AML-193 (cell line): ENCODE measurements around the gene CHIC2.
A peak's percentile ranks its signal among the peaks of the same experiment; 100 is the strongest.

Source experiments
- DNase-seq, 2 experiments: peaks; one replicate each; lab custom pipeline; 2025; lab: John Stamatoyannopoulos, UW

Gene CHIC2

DNA sequence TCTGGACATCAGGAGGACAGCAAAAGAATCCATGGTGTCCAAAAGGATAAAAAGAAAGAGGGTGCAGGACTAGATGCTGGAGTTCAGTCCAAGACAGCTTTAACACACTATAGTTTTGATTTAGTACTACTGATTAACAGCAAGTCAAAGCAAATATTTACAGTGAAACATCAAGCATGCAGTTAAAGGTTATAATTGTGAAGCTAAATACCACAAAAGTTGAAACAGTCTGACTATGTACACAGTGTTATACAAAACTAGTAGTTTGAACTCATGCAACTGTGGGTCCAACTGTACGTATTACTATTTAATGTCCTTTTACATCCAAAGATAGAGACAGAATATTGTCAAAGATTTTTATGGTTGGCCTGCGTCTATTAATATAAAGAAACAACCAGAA is 57.6 kb downstream of the CHIC2 start:
- no peak for DNase-seq

GRCh38 chr4:54005475-54005874 is 58.9 kb downstream of the CHIC2 start:
- DNase-seq = no peak

DNA sequence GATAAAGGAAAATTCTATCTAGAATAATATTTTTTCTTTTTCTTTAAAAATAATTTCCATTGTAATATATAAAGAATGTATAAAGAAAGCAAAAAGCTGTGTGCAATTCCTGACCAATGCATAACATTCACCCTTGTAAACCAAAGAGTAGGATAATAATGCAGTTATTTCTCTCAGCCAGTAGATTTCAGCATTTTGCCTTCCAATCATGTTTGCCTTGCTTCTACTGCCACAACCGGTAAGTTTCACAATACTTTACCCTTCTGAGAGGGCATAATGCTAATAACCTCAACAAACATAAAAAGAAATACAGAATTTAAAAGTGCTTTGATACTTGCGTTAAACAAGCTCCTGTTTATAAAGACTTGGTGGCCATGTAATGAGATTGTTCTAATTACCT is 59.9 kb downstream of the CHIC2 start:
- DNase-seq = no peak

GRCh38 chr4:54001668-54002365 is 62.6 kb downstream of the CHIC2 start:
- DNase-seq = no peak

DNA sequence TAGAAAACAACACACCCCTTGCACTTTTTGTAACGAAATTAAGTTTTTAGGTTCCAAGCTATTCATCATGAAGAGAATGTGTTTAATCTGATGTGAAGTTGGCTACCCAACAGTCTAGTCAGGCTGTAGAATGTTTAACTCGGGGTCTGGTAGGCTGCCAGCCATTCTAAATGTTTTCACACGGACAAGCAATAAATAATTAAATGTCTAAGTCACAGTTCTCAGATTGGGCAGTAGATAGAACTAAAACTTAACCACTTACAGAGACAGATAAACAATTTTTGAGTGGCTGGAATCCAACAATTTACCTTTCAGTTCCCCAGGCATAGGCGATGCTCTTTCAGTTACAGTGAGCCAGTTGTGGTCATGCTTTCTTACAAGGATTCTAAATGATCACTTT is 66.5 kb downstream of the CHIC2 start:
- no peak for DNase-seq

DNA sequence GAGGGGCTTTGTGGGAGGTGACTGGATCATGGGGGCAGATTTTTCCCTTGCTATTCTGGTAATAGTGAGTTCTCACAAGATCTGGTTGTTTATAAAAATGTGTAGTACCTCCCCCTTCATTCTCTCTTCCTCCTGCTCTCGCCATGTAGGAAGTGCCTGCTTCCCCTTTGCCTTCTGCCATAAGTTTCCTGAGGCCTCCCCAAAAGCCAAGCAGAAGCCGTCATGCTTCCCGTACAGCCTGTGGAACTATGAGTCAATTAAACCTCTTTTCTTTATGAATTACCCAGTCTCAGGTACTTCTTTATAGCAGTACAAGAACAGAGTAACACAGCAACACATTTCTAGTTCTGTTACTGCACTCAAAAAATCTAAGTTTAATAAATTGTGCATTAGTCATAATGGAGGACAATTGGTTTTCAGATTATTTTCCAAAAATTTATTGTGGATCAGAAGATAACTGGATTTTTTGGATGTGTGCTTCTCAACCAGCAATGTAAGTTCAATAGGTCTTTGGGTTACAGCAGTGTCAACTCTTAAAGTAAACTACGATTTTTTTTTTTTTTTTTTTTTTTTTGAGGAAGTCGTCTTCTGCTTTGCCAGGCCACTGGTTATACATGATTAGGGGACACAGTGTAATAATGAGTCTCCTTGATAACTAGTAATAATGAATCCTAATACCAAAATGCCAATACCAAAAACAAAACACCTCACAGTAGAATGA is 69.9 kb downstream of the CHIC2 start:
- DNase-seq = peak in 1 of 2 experiments; percentile 5

- DNase-seq = no peak
These were observed 71.6 kb downstream of the CHIC2 start for GRCh38 chr4:53992785-53993184.

DNA sequence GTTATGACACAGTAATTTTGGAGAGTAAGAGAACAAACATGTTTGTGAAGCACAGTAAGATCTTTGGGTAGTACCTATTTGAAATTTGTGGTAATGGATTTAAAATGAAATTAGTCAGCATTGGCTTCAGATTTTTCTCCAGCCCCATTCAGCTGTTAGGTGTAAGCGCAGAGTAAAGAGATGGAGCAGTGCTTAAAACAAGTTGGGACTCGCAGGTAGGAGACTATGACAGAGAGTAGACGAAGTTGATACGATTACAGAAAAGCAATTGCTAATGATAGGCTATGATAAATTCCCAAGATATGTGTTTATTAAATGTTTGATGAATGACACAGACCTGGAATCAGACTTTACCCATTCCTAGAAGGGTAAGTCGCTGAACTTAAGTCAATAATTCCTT is 72.6 kb downstream of the CHIC2 start:
- DNase-seq = no peak

GRCh38 chr4:53990641-53991040 is 73.8 kb downstream of the CHIC2 start:
- no peak for DNase-seq

GRCh38 chr4:53987761-53988171 is 76.6 kb downstream of the CHIC2 start:
- no peak for DNase-seq

GRCh38 chr4:53986062-53986461 is 78.3 kb downstream of the CHIC2 start:
- DNase-seq = no peak

GRCh38 chr4:53981567-53981966 is 82.8 kb downstream of the CHIC2 start:
- DNase-seq = no peak

DNA sequence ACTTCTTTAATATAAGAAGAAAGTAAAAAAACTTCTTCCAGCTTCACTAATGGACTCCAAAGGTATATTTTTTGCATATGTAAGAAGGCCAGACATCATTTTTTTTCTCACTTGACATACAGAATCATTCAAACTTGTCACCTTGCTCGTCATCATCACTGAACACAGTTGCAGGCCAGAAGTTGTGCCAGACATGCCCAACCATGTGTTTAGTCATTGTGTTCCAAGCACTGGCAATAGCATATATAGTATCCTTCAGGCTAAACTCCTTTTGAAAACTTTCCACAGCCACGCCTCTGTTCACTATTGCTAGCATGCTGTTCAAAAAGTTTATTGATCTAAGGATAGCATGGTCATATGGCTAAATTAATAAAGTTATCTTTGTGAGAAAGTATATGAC is 83.3 kb downstream of the CHIC2 start:
- DNase-seq = no peak

- DNase-seq = no peak
These were observed 89.8 kb downstream of the CHIC2 start for GRCh38 chr4:53974561-53974960.

GRCh38 chr4:53967986-53968385 is 96.4 kb downstream of the CHIC2 start:
- DNase-seq = no peak

- no peak for DNase-seq
These were observed 100.6 kb downstream of the CHIC2 start for GRCh38 chr4:53963781-53964180.

DNA sequence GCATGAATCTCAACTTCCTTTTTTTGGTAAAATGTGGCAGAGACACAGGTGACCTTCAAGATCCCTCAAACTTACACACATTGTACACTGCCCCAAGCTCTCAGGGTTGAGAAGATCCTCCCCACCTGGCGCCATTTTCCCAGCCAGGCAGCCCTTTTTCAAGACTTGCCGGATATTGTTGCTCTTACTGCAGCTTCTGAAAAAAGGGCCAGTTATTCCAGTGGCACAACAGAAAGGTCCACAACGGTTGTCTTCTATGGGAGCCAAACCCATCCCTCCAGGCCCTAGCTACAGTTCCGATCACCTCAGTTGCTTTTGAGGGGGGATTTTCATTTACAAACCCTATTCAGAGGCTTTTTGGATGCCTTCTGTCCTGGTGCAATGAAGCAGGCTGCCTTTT is 101.1 kb downstream of the CHIC2 start:
- no peak for DNase-seq

DNA sequence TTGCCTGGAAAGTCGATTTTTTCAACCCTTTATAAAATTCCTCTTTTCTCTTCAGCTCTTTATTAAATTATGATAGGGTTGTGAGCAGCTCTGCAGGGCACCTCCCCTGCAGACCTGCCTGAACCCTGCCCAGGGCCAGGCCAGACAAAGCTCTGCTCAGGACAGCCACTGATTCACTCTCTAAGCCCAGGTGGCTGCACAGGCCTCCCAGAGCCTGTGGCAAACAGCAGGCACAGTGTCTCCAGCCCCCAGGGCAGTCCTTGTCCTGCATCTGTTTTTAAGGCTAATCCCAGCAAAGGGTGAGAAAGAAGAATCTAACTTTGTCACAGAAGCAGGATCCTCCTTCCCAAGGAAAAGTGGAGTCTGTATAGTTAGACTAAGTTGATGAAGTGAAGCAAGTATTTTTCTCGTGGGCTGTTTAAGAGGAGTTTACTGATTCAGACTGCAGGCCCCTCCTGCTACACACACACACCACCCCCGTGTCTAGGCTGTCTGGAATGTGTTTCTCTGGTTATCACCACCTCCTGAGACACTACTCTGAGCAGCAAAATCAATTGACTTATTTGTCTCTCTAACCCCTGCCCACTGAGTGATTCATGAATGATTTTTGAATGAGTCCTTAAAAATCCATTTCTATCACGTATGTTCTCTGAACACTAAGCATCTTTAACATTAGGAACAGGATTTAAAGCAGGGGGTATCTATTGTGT is 101.7 kb downstream of the CHIC2 start:
- DNase-seq = no peak

DNA sequence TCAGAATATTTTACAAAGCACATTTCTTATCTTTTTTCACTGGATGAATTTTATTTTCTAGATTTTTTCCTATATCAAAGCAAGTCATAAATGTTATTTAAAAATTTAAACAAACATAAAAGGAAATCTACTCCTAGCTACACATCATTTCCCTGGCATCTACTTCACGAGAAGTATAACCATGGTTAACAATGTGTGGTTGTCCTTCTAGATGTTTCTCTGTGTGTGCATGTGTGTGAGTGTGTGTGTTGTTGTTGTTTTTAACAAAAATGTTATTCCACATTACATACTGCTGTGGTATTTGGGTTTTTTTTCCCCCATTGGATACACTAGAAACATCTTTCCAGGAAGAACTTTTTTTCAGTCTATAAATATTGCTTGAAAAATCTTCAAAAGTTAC is 103.1 kb downstream of the CHIC2 start:
- no peak for DNase-seq

- DNase-seq = no peak
These were observed 103.6 kb downstream of the CHIC2 start for GRCh38 chr4:53960843-53961242.
